ENCODE results near the gene PHACTR2.

The PHACTR2 gene

DNA sequence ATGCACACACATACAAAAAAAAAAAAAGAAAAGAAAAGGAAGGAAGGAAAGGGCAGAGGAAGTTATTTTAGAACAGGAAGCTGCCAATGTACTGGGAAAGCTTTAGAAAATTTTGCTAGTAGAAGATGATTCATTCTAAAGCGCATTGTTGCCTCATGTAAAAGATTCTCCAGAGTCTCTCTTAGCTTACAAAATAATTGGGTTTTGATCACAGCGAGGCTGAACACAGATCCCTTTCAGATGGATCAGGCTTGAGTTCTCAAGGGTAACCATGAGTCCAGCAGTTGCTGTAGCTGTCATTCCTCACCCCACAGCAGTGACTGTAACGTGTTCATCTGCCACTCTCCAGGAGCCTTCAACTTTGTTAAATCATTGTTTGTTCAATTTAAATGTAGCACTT, 81.9 kb downstream of the PHACTR2 start:
- Histone ChIP-seq H3K9me3 (ENCODE audit: severe bottlenecking) (no peaks in the 10 kb centered on the region), H3K27me3 (ENCODE audit: insufficient read depth, low read depth, severe bottlenecking) (no peaks in the 10 kb centered on the region), H3K36me3 (no peaks in the 10 kb centered on the region), H3K4me3 (ENCODE audit: low read depth, low read length) (no peak overlapping the region), H3K27ac (no peak overlapping the region)
- TF ChIP-seq, protein P1, sequence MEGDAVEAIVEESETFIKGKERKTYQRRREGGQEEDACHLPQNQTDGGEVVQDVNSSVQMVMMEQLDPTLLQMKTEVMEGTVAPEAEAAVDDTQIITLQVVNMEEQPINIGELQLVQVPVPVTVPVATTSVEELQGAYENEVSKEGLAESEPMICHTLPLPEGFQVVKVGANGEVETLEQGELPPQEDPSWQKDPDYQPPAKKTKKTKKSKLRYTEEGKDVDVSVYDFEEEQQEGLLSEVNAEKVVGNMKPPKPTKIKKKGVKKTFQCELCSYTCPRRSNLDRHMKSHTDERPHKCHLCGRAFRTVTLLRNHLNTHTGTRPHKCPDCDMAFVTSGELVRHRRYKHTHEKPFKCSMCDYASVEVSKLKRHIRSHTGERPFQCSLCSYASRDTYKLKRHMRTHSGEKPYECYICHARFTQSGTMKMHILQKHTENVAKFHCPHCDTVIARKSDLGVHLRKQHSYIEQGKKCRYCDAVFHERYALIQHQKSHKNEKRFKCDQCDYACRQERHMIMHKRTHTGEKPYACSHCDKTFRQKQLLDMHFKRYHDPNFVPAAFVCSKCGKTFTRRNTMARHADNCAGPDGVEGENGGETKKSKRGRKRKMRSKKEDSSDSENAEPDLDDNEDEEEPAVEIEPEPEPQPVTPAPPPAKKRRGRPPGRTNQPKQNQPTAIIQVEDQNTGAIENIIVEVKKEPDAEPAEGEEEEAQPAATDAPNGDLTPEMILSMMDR (IDR thresholded peaks at IDR 0.05; ENCODE audit: low read depth, low read length), result no peak
- DNase-seq, result no peak

DNA sequence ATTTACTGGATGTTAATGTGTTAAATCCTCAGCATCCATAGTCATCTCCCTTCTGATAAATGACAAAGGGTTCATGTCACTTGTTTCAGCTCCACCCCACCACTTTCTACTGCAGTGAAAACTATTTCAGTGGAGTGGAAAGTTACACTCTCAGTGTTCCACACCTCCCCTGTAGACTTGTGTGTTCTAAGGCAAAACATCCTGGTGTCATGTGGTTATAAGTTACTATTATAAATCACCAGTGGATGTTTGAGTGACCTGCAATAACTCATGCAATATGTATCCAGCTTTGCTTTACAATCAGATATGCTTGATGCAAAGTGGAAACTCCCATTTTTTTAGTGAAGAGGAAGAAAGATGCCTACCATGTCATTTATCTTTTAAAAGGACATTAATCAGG, 83.3 kb downstream of the PHACTR2 start:
- H3K4me3 ChIP-seq (ENCODE audit: low read depth, low read length), result no peak overlapping the region
- H3K27ac ChIP-seq, result no peak overlapping the region
- no peak for DNase-seq
- H3K27me3 ChIP-seq (ENCODE audit: insufficient read depth, low read depth, severe bottlenecking), result no peaks in the 10 kb centered on the region
- H3K36me3 ChIP-seq, result peaks cover 1% of the 10 kb centered on the region; the same call in 1 of the 2 replicates
- H3K9me3 ChIP-seq (ENCODE audit: severe bottlenecking), result no peaks in the 10 kb centered on the region
- TF ChIP-seq, protein P1 (IDR thresholded peaks at IDR 0.05; ENCODE audit: low read depth, low read length), result no peak

DNA sequence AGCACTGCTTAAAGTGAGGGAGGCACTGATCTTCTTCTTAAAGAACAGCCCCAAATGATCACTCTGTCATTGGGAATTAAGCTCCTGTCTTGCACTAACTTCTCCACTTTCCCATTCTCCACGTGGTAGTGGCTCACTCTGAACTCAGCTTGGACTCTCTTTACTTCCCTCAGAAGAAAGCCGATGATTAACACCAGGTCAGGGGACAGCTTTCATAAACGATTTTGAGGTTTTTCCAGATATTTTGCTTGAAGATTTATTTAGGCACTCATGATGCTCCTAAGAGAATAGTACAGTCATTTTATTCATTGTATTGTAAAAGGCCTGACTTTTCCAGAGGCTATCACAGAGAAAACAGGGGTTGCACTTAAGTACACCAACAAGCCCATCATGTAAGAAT, 84.4 kb downstream of the PHACTR2 start:
- TF ChIP-seq, protein P1 (IDR thresholded peaks at IDR 0.05; ENCODE audit: low read depth, low read length), result no peak
- Histone ChIP-seq H3K36me3 (peaks cover 3% of the 10 kb centered on the region; the same call in 1 of the 2 replicates), H3K27me3 (ENCODE audit: insufficient read depth, low read depth, severe bottlenecking) (no peaks in the 10 kb centered on the region), H3K9me3 (ENCODE audit: severe bottlenecking) (no peaks in the 10 kb centered on the region), H3K27ac (no peak overlapping the region), H3K4me3 (ENCODE audit: low read depth, low read length) (no peak overlapping the region)
- DNase-seq, result no peak

DNA sequence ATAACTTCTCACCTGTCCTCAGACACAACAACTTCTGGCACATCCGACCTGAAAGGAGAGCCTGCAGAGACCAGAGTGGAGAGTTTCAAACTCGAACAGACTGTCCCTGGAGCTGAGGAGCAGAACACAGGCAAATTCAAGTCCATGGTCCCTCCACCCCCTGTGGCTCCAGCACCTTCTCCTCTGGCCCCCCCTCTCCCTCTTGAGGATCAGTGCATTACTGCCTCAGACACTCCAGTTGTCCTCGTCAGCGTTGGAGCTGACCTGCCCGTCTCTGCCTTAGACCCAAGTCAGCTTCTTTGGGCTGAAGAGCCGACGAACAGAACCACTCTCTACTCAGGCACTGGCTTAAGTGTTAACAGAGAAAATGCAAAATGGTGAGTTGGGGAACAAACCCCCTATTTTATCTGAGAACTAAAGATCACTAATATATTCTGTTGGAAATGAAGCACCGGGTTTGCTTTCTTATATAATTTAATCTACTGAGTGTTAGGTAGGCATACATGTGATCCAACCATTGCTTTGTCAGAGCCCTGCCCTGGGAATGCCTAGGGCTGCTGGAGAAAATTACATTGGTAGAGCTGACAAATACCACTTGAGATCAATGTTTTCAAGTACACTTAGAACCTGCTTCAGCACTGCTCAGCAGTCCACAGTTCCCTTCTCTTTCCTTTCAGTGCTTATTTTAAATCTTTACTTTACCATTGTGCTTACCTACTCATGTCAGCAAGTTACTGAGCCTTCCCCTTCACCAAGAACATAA, 87.8 kb downstream of the PHACTR2 start:
- DNase-seq, result no peak
- Histone ChIP-seq H3K27me3 (ENCODE audit: insufficient read depth, low read depth, severe bottlenecking) (no peaks in the 10 kb centered on the region), H3K4me3 (ENCODE audit: low read depth, low read length) (no peak overlapping the region), H3K9me3 (ENCODE audit: severe bottlenecking) (no peaks in the 10 kb centered on the region), H3K36me3 (peaks cover 3% of the 10 kb centered on the region), H3K27ac (no peak overlapping the region)
- TF ChIP-seq, protein P1 (IDR thresholded peaks at IDR 0.05; ENCODE audit: low read depth, low read length), result no peak

DNA sequence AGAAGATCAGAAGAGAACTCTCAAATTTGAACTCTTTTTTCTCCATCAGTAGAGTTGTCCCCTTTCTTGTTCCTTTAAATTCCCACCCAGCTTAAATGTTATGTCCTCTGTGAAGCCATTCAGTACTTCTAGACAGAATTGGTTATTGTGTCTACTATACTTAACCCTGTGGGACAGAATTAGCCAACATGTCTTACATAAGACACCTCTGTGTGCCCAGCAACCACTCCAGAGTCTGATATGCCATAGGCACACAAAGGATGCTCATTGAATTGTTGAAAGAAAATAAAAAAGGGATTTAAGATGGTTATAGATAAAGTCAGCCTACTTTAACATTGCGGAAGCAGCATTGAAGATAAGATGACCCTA, 88.4 kb downstream of the PHACTR2 start:
- Histone ChIP-seq H3K4me3 (ENCODE audit: low read depth, low read length) (no peak overlapping the region), H3K27me3 (ENCODE audit: insufficient read depth, low read depth, severe bottlenecking) (no peaks in the 10 kb centered on the region), H3K9me3 (ENCODE audit: severe bottlenecking) (no peaks in the 10 kb centered on the region), H3K27ac (no peak overlapping the region), H3K36me3 (peaks cover 3% of the 10 kb centered on the region)
- DNase-seq, result no peak
- TF ChIP-seq, protein P1 (IDR thresholded peaks at IDR 0.05; ENCODE audit: low read depth, low read length), result no peak

DNA sequence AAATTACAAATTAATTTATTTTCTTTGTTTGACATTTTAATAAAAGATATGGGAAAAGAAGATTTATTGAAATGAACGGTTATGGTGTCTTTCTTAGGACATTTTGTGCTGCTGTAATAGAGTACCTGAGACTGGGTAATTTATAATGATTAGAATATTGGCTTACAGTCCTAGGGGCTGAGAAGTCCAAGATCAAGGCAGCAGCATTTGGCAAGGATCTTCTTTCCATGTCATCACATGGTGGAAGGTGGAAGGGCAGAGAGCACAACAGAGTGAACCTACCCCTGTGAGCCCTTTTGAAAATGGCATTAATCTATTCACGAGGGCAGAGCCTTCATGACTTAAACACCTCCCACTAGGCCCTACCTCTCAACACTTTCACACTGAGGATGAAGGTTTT, 89.7 kb downstream of the PHACTR2 start:
- no peaks in the 10 kb centered on the region for H3K9me3 ChIP-seq (ENCODE audit: severe bottlenecking)
- H3K36me3 ChIP-seq, result peaks cover 3% of the 10 kb centered on the region
- no peak for DNase-seq
- H3K27ac ChIP-seq, result no peak overlapping the region
- no peaks in the 10 kb centered on the region for H3K27me3 ChIP-seq (ENCODE audit: insufficient read depth, low read depth, severe bottlenecking)
- TF ChIP-seq, protein P1 (IDR thresholded peaks at IDR 0.05; ENCODE audit: low read depth, low read length), result no peak
- H3K4me3 ChIP-seq (ENCODE audit: low read depth, low read length), result no peak overlapping the region

Data from WERI-Rb-1 (cell line).